Glomerular visceral epithelial cell (primary cell): ENCODE measurements around the gene FLG2.
"Not testable (repeated sequence)": the region's sequence is repeated elsewhere in the genome, so short reads cannot be mapped to it uniquely, and the experiment has no call there.

Experiments used
- DNase-seq: peaks from one replicate; pipeline ENCODE4 v3.0.0-alpha.2; 2016; ENCODE audit errors: extremely low spot score

Gene FLG2

GRCh38 chr1:152312169-152312568 is 47.6 kb downstream of the FLG2 start:
- DNase-seq = not testable (repeated sequence)

GRCh38 chr1:152309955-152310354 is 49.9 kb downstream of the FLG2 start:
- no peak for DNase-seq

- not testable (repeated sequence) for DNase-seq
Observed at GRCh38 chr1:152309320-152309901, 50.4 kb downstream of the FLG2 start.

- not testable (repeated sequence) for DNase-seq
Observed at GRCh38 chr1:152308758-152309157, 51.0 kb downstream of the FLG2 start.

GRCh38 chr1:152307970-152308369 is 51.8 kb downstream of the FLG2 start:
- DNase-seq = not testable (repeated sequence)

GRCh38 chr1:152306123-152306522 is 53.7 kb downstream of the FLG2 start:
- DNase-seq = not testable (repeated sequence)

GRCh38 chr1:152304773-152305172 is 55.0 kb downstream of the FLG2 start:
- not testable (repeated sequence) for DNase-seq

GRCh38 chr1:152303139-152303872 is 56.5 kb downstream of the FLG2 start:
- not testable (repeated sequence) for DNase-seq
